Measurements from ENCODE around the gene CCDC15.
"Not testable (repeated sequence)": the region's sequence is repeated elsewhere in the genome, so short reads cannot be mapped to it uniquely, and the experiment has no call there.

Gene CCDC15

GRCh38 chr11:124943254-124943616 lies 10.8 kb upstream of the CCDC15 start:
- no peak for DNase-seq

- DNase-seq = no peak
Observed at GRCh38 chr11:124943741-124944140, 10.3 kb upstream of the CCDC15 start.

GRCh38 chr11:124944565-124944964 lies 9.4 kb upstream of the CCDC15 start:
- DNase-seq = no peak

- DNase-seq = no peak
Observed at GRCh38 chr11:124945826-124946225, 8.2 kb upstream of the CCDC15 start.

- no peak for DNase-seq
Observed at GRCh38 chr11:124946735-124947141, 7.3 kb upstream of the CCDC15 start.

DNA sequence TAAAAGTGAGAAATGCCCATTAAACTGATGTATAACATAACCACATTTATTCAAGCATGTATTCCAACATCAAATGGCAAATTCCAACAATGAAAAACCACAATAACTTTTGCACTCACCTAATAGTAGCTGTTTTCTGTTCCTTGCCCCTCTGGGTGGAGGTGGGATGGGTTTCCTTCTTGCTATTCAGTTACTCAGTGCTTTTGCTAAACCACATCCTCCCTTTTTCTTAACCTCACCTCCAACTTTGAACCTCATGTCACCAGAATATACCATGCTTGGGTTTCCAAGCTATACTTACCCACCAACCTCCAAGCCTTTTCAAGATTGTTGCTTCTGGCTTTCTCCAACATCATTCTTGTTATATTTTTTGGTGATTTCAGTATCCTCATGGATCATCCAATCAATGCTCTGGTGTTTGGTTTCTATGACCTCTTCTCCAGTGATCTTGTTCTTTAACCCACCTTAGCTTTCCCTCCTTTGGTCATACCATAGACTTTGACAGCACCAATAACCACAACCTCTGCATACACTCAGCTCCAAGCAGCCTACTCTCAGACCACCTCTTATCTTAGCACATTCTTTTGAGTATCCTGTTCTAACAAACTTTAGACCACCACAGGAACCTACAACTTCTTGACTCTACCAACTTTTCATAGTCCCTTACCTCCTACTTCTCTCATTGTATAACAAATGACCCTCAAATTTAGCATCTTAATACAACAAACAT lies 3.2 kb upstream of the CCDC15 start:
- no peak for DNase-seq

GRCh38 chr11:124951341-124951740 lies 2.7 kb upstream of the CCDC15 start:
- no peak for DNase-seq

DNA sequence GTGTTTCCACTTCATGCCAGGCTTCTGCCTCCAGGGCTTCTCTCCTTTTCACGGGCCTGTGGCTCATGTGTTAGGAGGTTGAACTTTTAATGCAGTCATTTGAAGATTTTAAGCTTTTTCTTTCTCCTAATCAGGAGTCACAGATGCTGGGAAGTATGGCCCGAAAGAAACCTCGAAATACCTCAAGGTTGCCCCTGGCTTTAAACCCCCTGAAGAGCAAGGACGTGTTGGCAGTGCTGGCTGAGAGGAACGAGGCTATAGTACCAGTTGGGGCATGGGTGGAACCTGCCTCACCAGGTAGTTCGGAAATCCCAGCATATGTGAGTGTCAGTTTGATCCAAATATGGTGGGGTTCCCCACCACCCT lies 571 bp downstream of the CCDC15 start:
- no peak for DNase-seq

DNA sequence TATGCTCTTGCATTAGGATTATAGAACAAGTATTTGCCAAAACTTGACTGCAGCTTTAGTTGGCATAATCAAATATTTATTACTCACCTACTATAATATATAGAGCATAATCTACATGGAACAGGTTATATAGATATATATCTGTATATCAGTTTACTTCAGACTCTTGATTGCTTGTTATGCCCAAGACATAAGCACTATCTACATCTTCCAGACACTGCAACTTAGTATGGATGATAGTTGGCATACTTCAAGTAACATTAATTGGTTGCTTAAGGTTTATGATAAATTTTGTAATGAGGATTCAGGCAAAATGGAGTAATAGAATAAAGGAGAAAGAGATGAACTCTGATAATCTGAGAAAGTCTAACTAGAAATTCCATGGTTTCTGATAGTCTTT lies 1.0 kb downstream of the CCDC15 start:
- no peak for DNase-seq

DNA sequence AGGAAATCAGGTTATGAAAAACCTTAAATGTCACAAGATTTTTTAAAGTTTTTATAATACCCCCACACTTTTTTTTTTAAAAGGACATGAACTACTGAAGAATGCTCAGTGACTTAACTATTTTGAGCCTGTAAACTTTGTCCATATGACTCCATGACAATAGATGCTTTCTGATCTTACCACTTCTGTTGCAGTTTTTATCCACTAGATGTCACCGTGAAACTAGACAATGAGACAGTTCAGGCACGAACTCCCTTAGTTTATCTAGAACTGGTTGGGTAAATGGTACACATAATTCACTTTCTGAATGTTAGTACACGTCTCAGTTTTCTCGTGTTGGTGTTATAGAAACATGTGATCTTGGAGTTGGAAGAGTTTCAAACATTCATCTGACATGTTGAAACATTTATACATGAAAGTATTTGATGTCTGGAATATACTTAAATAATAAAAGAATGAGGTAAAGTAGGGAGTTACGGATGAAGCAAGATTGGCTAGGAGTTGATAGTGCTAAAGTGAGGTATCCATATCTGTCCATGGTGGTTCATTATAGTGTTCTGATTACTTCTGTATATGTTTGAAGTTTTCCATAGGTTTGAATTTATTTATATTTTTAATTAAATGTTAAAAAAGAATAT lies 8.1 kb downstream of the CCDC15 start:
- DNase-seq = no peak

DNA sequence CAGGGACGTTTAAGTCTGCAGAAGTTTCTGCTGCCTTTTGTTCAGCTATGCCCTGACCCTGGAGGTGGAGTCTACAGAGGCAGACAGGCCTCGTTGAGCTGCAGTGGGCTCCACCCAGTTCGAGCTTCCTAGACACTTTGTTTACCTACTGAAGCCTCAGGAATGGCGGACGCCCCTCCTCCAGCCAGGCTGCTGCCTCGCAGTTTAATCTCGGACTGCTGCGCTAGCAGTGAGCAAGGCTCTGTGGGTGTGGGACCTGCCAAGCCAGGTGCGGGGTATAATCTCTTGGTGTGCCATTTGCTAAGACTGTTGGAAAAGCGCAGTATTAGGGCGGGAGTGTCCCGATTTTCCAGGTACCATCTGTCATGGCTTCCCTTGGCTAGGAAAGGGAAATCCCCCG lies 14.2 kb downstream of the CCDC15 start:
- not testable (repeated sequence) for DNase-seq

DNA sequence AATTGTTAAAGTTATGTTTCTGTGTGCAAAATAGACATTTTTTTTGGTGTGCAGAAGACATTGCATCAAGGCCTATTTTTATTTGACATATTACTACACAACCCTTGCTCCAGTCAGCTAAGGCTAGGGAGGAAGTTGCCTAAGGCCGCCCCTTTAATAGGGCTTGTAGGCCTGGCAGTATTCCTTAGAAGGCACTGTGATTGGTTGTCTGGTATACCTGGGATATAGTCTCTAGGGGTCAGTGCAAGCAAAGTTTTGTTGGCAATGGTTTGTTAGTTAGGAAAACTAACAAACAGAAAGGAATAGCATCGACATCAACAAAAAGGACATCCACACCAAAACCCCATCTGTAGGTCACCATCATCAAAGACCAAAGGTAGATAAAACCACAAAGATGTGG lies 16.9 kb downstream of the CCDC15 start:
- no peak for DNase-seq

- DNase-seq = no peak
Observed at GRCh38 chr11:124971810-124972209, 17.8 kb downstream of the CCDC15 start.

- DNase-seq = no peak
Observed at GRCh38 chr11:124976531-124976930, 22.5 kb downstream of the CCDC15 start.

GRCh38 chr11:124977006-124977405 lies 23.0 kb downstream of the CCDC15 start:
- no peak for DNase-seq

- no peak for DNase-seq
Observed at GRCh38 chr11:124978316-124978715, 24.3 kb downstream of the CCDC15 start.

GRCh38 chr11:124982043-124982442 lies 28.0 kb downstream of the CCDC15 start:
- no peak for DNase-seq

DNA sequence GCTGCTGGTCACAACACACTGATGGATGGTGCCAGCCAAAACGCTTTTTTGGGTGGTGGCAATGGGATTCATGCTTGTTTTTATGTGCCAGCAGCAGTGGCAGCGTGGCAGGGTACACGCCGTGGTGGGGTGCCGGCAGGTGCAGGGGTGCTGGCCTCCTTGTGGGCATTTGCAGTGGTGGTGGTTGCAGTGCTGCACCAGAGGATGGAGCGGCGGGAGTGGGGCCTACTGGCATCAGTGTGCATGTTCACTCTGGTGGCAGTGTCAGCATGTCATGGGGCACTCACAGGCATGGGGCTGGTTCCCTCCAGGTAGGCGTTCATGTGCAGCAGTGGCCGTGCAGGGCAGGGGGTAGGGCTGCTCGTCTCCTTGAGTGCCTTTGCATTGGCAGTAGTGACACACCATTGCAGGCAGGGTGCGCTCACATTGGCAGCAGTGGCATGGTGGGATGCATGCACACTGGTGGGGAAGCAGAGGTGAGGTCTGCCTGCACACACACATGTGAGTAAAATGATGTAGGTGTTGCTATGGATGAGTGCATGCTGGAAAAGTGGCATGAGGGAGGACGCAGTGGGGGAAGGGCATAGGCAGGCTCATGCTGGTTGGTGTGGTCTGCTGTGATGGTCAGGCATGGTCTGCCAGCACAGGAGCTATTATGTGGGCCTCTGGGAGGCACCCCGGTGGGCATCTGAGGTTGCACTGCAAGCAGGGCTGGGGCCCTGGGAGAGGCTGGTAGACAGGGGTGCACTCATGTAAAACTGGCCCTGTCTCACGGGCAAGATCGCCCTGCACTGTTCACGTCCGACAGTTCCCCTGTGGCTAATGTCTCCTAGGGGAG lies 29.9 kb downstream of the CCDC15 start:
- DNase-seq = no peak

- DNase-seq = no peak
Observed at GRCh38 chr11:124984512-124984854, 30.5 kb downstream of the CCDC15 start.

DNA sequence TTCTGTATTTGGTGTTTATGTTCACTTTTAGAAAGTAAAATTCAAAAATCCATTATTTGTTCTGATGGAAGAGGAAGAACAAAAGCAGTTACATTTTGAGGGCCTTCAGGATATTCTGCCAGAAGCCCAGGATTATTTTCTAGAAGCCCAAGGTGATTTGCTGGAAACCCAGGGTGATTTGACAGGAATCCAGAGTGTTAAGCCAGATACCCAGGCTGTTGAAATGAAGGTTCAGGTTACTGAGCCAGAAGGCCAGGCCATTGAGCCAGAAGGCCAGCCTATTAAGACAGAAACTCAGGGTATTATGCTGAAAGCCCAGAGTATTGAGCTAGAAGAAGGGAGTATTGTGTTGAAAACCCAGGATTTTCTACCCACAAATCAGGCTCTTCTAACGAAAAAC lies 33.1 kb downstream of the CCDC15 start:
- no peak for DNase-seq

- no peak for DNase-seq
Observed at GRCh38 chr11:124988063-124988462, 34.1 kb downstream of the CCDC15 start.

- no peak for DNase-seq
Observed at GRCh38 chr11:125001079-125001778, 47.2 kb downstream of the CCDC15 start.

- no peak for DNase-seq
Observed at GRCh38 chr11:125001849-125002248, 47.8 kb downstream of the CCDC15 start.

- DNase-seq = no peak
Observed at GRCh38 chr11:125005491-125005890, 51.5 kb downstream of the CCDC15 start.

Data from stimulated activated CD8-positive, alpha-beta memory T cell treated with anti-CD3 and anti-CD28 coated beads, Interleukin-4, amount 100 ng/mL, for 48 hours (primary cell).